Right lobe of liver (tissue), 6 donors: ENCODE results near the gene OR6B1. TPM values are rescaled to one million over a fixed set of nuclear protein-coding genes. Genes with fewer than 3 reads are reported as not detected.
A peak's percentile ranks its signal among the peaks of the same experiment; 100 is the strongest.

Source experiments
- ATAC-seq, 4 donors: fragments of 200-7000 bp; cut with Tn5 transposase; one replicate each; pipeline ENCODE4 v1.9.1; 2020; ENCODE audit warnings: mild to moderate bottlenecking in 4 of 4, moderate library complexity in 4 of 4
- DNase-seq, 3 donors: peaks; one replicate each; pipeline ENCODE4 v3.0.0-alpha.2; 2020
- H3K27ac ChIP-seq, 3 donors: fragments of 200-600 bp; one replicate each; pipeline ENCODE4 v1.8.0; 2022
- H3K27me3 ChIP-seq, 2 donors: fragments of 200-600 bp; one replicate each; pipeline ENCODE4 v1.8.0; 2022
- H3K36me3 ChIP-seq, 4 donors: fragments of 200-600 bp; sonication (generic) in 1 of 4; one replicate each; pipeline versions ENCODE4 v1.5.1 to v1.8.0; 2017 to 2022; ENCODE audit warnings: control low read depth in 1 of 4
- H3K4me1 ChIP-seq, 4 donors: fragments of 200-600 bp; sonication (generic) in 1 of 4; one replicate each; pipeline versions ENCODE4 v1.5.1 to v1.8.0; 2017 to 2022; ENCODE audit warnings: control low read depth in 1 of 4
- H3K4me3 ChIP-seq, 3 donors: fragments of 200-600 bp; one replicate each; pipeline ENCODE4 v1.8.0; 2022
- H3K9me3 ChIP-seq, 4 donors: fragments of 200-600 bp; sonication (generic) in 1 of 4; one replicate each; pipeline versions ENCODE4 v1.5.1 to v1.8.0; 2017 to 2022; ENCODE audit warnings: control low read depth in 1 of 4
- POLR2A ChIP-seq: fragments of 450-650 bp; IDR thresholded peaks from one replicate; pipeline ENCODE4 v1.6.1; 2017; ENCODE audit warnings: antibody characterized with exemption, mild to moderate bottlenecking
- WGBS: methylation state at CpG from one replicate; pipeline ENCODE4 v1.1.6; 2018; ENCODE audit warnings: low coverage, low lambda C conversion rate; ENCODE audit not compliant: insufficient coverage; ENCODE audit errors: missing lambda C conversion rate; 5-methylcytosine and 5-hydroxymethylcytosine counted together
- intact Hi-C, 2 donors: fragments of 100-400 bp; cut with DNase I; formaldehyde crosslinking; loops; one replicate each; pipeline versions ENCODE4 v1.11.2 to v1.14.1; 2022
- total RNA-seq, 6 experiments: library from RNA; depleted of rRNA in 2 of 6; stranded (reverse); fragments of >200 nt in 2 of 6; fragmentation: NEBNext Ultra II Directional in 3 of 6; extraction: Animal tissue kit (Norgen Biotek cat#: 25700) in 3 of 6; gene quantifications; one replicate each; pipeline versions ENCODE4 v1.1.0 to v1.2.4, GENCODE V29; 2016 to 2023
- TF ChIP-seq, protein P1 (sequence below), 4 donors: fragments of 200-600 bp in 3 of 4; fragments of 450-650 bp in 1 of 4; IDR thresholded peaks; one replicate each; pipeline versions ENCODE4 v1.5.1 to v1.8.0; 2016 to 2022; ENCODE audit warnings: antibody characterized with exemption in 4 of 4, mild to moderate bottlenecking in 2 of 4
- donor health status: DM: no; HTN: yes; CAD: no.
- donor health status: DM: no; HTN: no; CAD: no.
- donor health status: DM: no; HTN: no; CAD: no.
- donor health status: DM: no; HTN: yes; CAD: no.
- donor health status: DM: no; HTN: yes; CAD: no.

OR6B1 gene
- total RNA-seq, 6 experiments from 2014 or later = not detected

DNA sequence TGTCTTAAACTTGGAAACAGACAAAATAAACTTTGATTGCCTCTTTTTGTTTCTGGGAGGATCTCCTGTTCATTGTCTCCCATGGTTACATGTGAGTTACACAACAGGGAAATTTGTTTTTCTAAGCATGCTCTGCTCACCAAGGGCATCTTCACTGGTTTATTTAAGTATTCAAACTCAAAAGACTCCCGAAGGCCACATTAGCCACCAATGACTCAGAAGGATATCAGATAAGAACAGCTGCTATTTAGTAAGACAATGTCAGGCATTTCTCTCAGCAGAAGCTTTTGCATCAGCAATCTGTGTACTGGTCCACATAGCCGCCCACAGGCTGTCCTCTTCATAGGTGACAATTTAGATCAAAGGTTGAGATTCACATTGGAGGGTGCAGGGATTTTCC lies 19.3 kb downstream of the OR6B1 start:
- Histone ChIP-seq H3K9me3 (no peaks in the 10 kb centered on the region), H3K27ac (no peak overlapping the region), H3K27me3 (no peaks in the 10 kb centered on the region), H3K36me3 (no peaks in the 10 kb centered on the region), H3K4me1 (no peaks in the 10 kb centered on the region), H3K4me3 (no peak overlapping the region)
- 31% methylated on average over 2 of the region's 2 CpGs for WGBS
- DNase-seq (no peak), ATAC-seq (peak in 1 of 4 donors; percentile 56)
- intact Hi-C loops = no loop called here
- TF ChIP-seq, protein P1, sequence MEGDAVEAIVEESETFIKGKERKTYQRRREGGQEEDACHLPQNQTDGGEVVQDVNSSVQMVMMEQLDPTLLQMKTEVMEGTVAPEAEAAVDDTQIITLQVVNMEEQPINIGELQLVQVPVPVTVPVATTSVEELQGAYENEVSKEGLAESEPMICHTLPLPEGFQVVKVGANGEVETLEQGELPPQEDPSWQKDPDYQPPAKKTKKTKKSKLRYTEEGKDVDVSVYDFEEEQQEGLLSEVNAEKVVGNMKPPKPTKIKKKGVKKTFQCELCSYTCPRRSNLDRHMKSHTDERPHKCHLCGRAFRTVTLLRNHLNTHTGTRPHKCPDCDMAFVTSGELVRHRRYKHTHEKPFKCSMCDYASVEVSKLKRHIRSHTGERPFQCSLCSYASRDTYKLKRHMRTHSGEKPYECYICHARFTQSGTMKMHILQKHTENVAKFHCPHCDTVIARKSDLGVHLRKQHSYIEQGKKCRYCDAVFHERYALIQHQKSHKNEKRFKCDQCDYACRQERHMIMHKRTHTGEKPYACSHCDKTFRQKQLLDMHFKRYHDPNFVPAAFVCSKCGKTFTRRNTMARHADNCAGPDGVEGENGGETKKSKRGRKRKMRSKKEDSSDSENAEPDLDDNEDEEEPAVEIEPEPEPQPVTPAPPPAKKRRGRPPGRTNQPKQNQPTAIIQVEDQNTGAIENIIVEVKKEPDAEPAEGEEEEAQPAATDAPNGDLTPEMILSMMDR (IDR thresholded peaks at IDR 0.05) = no peak
- TF ChIP-seq POLR2A = no peak

DNA sequence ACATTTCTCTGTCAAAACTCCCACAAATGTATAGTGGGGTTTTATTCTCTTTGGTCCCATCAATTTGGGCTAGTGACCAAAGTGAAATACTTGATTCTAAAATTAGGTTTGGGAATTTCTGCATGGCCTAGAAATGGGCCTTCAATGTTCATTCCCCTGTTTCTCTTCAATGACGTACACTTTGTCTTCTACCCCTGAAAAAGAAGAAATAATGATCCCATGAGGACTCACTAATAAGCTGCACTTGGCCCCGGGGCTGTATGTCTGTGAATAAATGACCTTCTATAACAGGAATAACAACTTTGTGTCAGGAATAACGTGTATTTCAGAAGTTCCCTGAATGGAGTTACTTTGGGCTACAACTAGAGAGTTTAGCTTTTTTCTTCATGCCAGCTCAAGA lies 20.2 kb downstream of the OR6B1 start:
- no peak for ATAC-seq
- Histone ChIP-seq H3K36me3 (no peaks in the 10 kb centered on the region), H3K4me3 (no peak overlapping the region), H3K4me1 (no peaks in the 10 kb centered on the region), H3K27ac (no peak overlapping the region), H3K27me3 (no peaks in the 10 kb centered on the region), H3K9me3 (no peaks in the 10 kb centered on the region)
- intact Hi-C loops = no loop called here
- DNase-seq = no peak
- WGBS = 54% methylated on average over 3 of the region's 3 CpGs
- TF ChIP-seq POLR2A = no peak
- TF ChIP-seq, protein P1 (IDR thresholded peaks at IDR 0.05) = no peak

DNA sequence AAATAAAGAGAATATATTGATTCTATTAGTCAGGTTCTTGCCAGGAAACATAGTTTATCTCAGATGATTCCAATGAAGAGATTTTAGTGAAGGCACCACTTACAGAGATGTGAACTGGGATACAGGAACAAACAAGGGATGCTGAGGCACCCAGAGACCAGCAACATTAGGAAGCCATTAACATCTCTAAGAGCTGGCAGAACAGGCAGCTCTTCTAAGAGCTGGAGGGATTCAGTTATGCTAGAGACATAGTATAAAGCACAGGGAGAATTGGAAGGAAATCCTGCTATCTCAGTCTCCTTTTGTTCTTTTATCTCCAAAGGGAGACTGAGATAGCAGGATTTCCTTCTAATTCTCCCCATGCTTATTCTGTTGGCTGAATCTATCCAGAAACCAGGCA lies 22.0 kb downstream of the OR6B1 start:
- no peaks in the 10 kb centered on the region for H3K4me1 ChIP-seq
- no peaks in the 10 kb centered on the region for H3K9me3 ChIP-seq
- H3K27me3 ChIP-seq = no peaks in the 10 kb centered on the region
- DNase-seq (no peak), ATAC-seq (no peak)
- H3K27ac ChIP-seq = no peak overlapping the region
- H3K36me3 ChIP-seq = no peaks in the 10 kb centered on the region
- intact Hi-C loops = no loop called here
- no peak for TF ChIP-seq POLR2A
- TF ChIP-seq, protein P1 (IDR thresholded peaks at IDR 0.05) = no peak
- H3K4me3 ChIP-seq = no peak overlapping the region

DNA sequence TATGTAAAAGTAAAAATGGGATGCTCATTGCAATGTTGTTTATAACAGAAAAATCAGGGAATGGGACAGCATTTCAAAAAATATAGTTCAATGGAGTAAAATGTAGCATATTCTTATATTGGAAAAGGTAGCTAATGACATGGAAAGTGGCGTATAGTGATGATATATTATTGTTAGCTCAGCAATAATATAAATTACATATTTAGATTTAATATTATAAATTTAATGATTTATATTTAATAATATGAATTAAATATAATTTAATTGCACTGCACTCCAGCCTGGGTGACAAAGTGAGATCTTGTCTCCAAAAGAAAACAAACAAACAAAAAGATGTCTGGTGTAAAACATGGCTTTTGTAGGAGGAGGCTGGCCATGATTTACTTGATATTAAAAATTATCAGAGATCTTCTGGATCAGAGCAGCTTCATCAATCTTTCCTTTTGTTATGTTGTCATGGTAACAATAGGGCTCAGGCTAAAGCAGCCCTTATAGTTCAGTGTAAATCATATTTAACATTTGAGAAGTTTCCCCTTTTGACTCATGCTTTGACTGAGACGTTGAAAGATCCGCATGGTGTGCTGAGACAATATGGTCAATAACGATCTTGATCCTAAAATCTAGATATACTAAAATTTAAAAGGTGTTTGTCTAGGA lies 23.2 kb downstream of the OR6B1 start:
- 70% methylated on average over 4 of the region's 4 CpGs for WGBS
- H3K27ac ChIP-seq = no peak overlapping the region
- H3K36me3 ChIP-seq = no peaks in the 10 kb centered on the region
- ATAC-seq = no peak
- intact Hi-C loops = no loop called here
- no peak overlapping the region for H3K4me3 ChIP-seq
- H3K4me1 ChIP-seq = no peaks in the 10 kb centered on the region
- H3K27me3 ChIP-seq = no peaks in the 10 kb centered on the region
- DNase-seq = no peak
- TF ChIP-seq POLR2A = no peak
- TF ChIP-seq, protein P1 (IDR thresholded peaks at IDR 0.05) = no peak
- no peaks in the 10 kb centered on the region for H3K9me3 ChIP-seq

DNA sequence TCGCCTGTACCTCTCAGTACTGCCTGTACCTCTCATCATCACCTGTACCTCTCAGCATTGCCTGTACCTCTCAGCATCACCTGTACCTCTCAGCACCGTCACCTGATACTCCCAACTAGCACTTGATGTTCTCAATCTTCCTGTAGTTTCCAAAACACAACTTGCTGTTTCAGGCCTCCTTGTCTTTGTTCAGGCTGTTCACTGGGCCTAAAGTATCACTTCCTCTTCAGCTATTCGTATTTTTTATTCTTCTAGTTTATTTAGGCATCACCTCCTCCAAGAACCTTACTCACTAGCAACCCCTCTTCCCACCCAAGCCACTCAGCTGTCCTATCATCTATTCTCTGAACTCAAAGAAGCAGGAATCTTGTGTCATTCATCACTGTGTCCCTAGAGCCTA lies 24.1 kb downstream of the OR6B1 start:
- intact Hi-C loops = no loop called here
- ATAC-seq (no peak), DNase-seq (no peak)
- 62% methylated on average over 3 of the region's 3 CpGs for WGBS
- Histone ChIP-seq H3K27ac (no peak overlapping the region), H3K4me3 (no peak overlapping the region), H3K9me3 (no peaks in the 10 kb centered on the region), H3K4me1 (no peaks in the 10 kb centered on the region), H3K27me3 (no peaks in the 10 kb centered on the region), H3K36me3 (no peaks in the 10 kb centered on the region)
- TF ChIP-seq POLR2A = no peak
- TF ChIP-seq, protein P1 (IDR thresholded peaks at IDR 0.05) = no peak
